Stomach (tissue), 9 donors: ENCODE results near the gene SMAP2. TPM values are rescaled to one million over a fixed set of nuclear protein-coding genes. Genes with fewer than 3 reads are reported as not detected.

Experiments used
- DNase-seq, 2 donors: peaks; one replicate each; pipeline versions ENCODE4 v3.0.0 to v3.0.0-alpha.2; 2013 to 2019
- H3K27ac ChIP-seq, 5 donors: fragments of 200-600 bp in 4 of 5; sonication (generic) in 4 of 5; one replicate each; pipeline ENCODE4 v1.5.1; 2013 to 2019; ENCODE audit warnings: mild to moderate bottlenecking in 1 of 5, moderate library complexity in 1 of 5
- H3K27me3 ChIP-seq, 3 donors: fragments of 200-600 bp; sonication (generic); one replicate each; pipeline ENCODE4 v1.5.1; 2017 to 2019; ENCODE audit warnings: mixed run types in 1 of 3
- H3K36me3 ChIP-seq, 4 donors: fragments of 200-600 bp; sonication (generic); 1 replicate in 3 of 4; 2 replicates in 1 of 4; pipeline ENCODE4 v1.5.1; 2016 to 2019
- H3K4me1 ChIP-seq, 4 donors: fragments of 200-600 bp; sonication (generic); one replicate each; pipeline ENCODE4 v1.5.1; 2016 to 2019
- H3K4me3 ChIP-seq, 4 donors: fragments of 200-600 bp; sonication (generic) in 3 of 4; one replicate each; pipeline ENCODE4 v1.5.1; 2016 to 2019; ENCODE audit warnings: mild to moderate bottlenecking in 1 of 4
- H3K9me3 ChIP-seq, 4 donors: fragments of 200-600 bp; sonication (generic); one replicate each; pipeline ENCODE4 v1.5.1; 2016 to 2019
- EP300 ChIP-seq: sonication (generic); formaldehyde crosslinking; IDR thresholded peaks from one replicate; pipeline ENCODE4 v1.6.1; 2017; ENCODE audit warnings: antibody characterized with exemption
- POLR2A ChIP-seq, 4 donors: fragments of 450-650 bp; IDR thresholded peaks; one replicate each; pipeline ENCODE4 v1.6.1; 2016; ENCODE audit warnings: antibody characterized with exemption in 4 of 4, control low read depth in 2 of 4, mild to moderate bottlenecking in 1 of 4, moderate library complexity in 1 of 4
- POLR2AphosphoS5 ChIP-seq, 3 donors: sonication (generic); formaldehyde crosslinking; IDR thresholded peaks; one replicate each; pipeline ENCODE4 v1.6.1; 2016; ENCODE audit warnings: antibody characterized with exemption in 3 of 3
- WGBS, 5 donors: extraction: QIAGEN DNeasy Blood & Tissue Kit in 3 of 5; methylation state at CpG; one replicate each; pipeline versions ENCODE4 v1.1.5 to v1.1.7; 2013 to 2018; 5-methylcytosine and 5-hydroxymethylcytosine counted together
- intact Hi-C: fragments of 100-400 bp; cut with DNase I; formaldehyde crosslinking; loops from one replicate; pipeline ENCODE4 v1.15.1; 2023; ENCODE audit warnings: low total_unique reads
- polyA plus RNA-seq, 3 donors: library from polyadenylated mRNA; stranded (reverse); fragments of 200-250 nt; gene quantifications; one replicate each; pipeline ENCODE4 v1.2.3, GENCODE V29; 2013
- total RNA-seq, 5 donors: library from RNA; depleted of rRNA; stranded (reverse); fragments of >200 nt; gene quantifications; one replicate each; pipeline versions ENCODE4 v1.1.0 to v1.2.3, GENCODE V29; 2014 to 2016
- TF ChIP-seq, protein P1 (sequence below), 7 experiments: fragments of 450-650 bp in 4 of 7; fragments of 200-600 bp in 3 of 7; sonication (generic) in 3 of 7; IDR thresholded peaks; one replicate each; pipeline ENCODE4 v1.5.1; 2016 to 2019; ENCODE audit warnings: antibody characterized with exemption in 7 of 7, control low read depth in 2 of 7, mild to moderate bottlenecking in 1 of 7
- donor health status: healthy with polysubstance abuse.
- donor health status: Bipolar disorder and iron deficiency.
- donor health status: healthy.

Gene SMAP2
- total and polyA plus RNA-seq, 8 donors, result 21.6 to 58.0 (median 31.8) TPM

GRCh38 chr1:40462956-40463590 is 89.5 kb downstream of the SMAP2 start:
- no peak for DNase-seq
- intact Hi-C loops, result no loop called here
- Histone ChIP-seq H3K4me3 (no peak overlapping the region), H3K27me3 (no peaks in the 10 kb centered on the region), H3K27ac (no peak overlapping the region), H3K4me1 (no peaks in the 10 kb centered on the region), H3K36me3 (peaks cover 16 to 65% (median 44%) of the 10 kb centered on the region in 4 donors), H3K9me3 (peaks cover 48 to 100% (median 98%) of the 10 kb centered on the region in 4 donors)
- TF ChIP-seq, protein P1, sequence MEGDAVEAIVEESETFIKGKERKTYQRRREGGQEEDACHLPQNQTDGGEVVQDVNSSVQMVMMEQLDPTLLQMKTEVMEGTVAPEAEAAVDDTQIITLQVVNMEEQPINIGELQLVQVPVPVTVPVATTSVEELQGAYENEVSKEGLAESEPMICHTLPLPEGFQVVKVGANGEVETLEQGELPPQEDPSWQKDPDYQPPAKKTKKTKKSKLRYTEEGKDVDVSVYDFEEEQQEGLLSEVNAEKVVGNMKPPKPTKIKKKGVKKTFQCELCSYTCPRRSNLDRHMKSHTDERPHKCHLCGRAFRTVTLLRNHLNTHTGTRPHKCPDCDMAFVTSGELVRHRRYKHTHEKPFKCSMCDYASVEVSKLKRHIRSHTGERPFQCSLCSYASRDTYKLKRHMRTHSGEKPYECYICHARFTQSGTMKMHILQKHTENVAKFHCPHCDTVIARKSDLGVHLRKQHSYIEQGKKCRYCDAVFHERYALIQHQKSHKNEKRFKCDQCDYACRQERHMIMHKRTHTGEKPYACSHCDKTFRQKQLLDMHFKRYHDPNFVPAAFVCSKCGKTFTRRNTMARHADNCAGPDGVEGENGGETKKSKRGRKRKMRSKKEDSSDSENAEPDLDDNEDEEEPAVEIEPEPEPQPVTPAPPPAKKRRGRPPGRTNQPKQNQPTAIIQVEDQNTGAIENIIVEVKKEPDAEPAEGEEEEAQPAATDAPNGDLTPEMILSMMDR (IDR thresholded peaks at IDR 0.05), result no peak
- TF ChIP-seq POLR2A (IDR thresholded peaks at IDR 0.05) (no peak), POLR2AphosphoS5 (IDR thresholded peaks at IDR 0.05) (no peak), EP300 (no peak)
- 94 to 100% (median 96%) methylated on average over 3 of the region's 3 CpGs for WGBS, 5 donors

- TF ChIP-seq, protein P1 (IDR thresholded peaks at IDR 0.05), result no peak
- no peak for TF ChIP-seq POLR2AphosphoS5 (IDR thresholded peaks at IDR 0.05)
- TF ChIP-seq EP300, result no peak
- TF ChIP-seq POLR2A (IDR thresholded peaks at IDR 0.05), result no peak
- intact Hi-C loops, result no loop called here
- H3K27me3 ChIP-seq, result no peaks in the 10 kb centered on the region
- no peak overlapping the region for H3K27ac ChIP-seq
- peaks cover 22 to 94% (median 85%) of the 10 kb centered on the region in 4 donors for H3K9me3 ChIP-seq
- WGBS, 5 donors, result 95 to 100% (median 98%) methylated on average over 2 of the region's 2 CpGs
- peaks cover 0 to 11% (median 0%) of the 10 kb centered on the region in 4 donors for H3K36me3 ChIP-seq
- no peak overlapping the region for H3K4me3 ChIP-seq
- H3K4me1 ChIP-seq, result no peaks in the 10 kb centered on the region
- no peak for DNase-seq
Measured at GRCh38 chr1:40469327-40469726, 95.8 kb downstream of the SMAP2 start.

Other genes starting within 250 kb of the SMAP2 start
- gene RLF, start 212.3 kb upstream of the SMAP2 start, total RNA-seq, result 10 to 100 TPM; 12.3 to 38.7 (median 20.1) TPM
- 1 to 10 TPM; 3.1 to 4.1 (median 3.8) TPM for gene RLF, start 212.3 kb upstream of the SMAP2 start, polyA plus RNA-seq
- gene TMCO2, start 125.8 kb upstream of the SMAP2 start, total RNA-seq, result not detected
- not detected for gene TMCO2, start 125.8 kb upstream of the SMAP2 start, polyA plus RNA-seq
- 10 to 100 TPM in 4 of 5 donors, 1 to 10 TPM in 1; 7.8 to 67.7 (median 23.2) TPM for gene ZMPSTE24, start 115.5 kb upstream of the SMAP2 start, total RNA-seq
- gene ZMPSTE24, start 115.5 kb upstream of the SMAP2 start, polyA plus RNA-seq, result 10 to 100 TPM in 2 of 3 donors, 1 to 10 TPM in 1; 9.6 to 14.3 (median 14.1) TPM
- 10 to 100 TPM in 4 of 5 donors, 1 to 10 TPM in 1; 7.2 to 79.0 (median 30.3) TPM for gene COL9A2, start 56.4 kb upstream of the SMAP2 start, total RNA-seq
- gene COL9A2, start 56.4 kb upstream of the SMAP2 start, polyA plus RNA-seq, result 10 to 100 TPM in 1 of 3 donors, 1 to 10 TPM in 2; 5.7 to 19.1 (median 7.5) TPM
- 1 to 10 TPM in 1 of 5 donors, under 1 TPM in 1, not detected in 3; 0.45 to 2.0 TPM for gene ZFP69B, start 76.7 kb downstream of the SMAP2 start, total RNA-seq
- under 1 TPM; 0.35 to 0.92 (median 0.81) TPM for gene ZFP69B, start 76.7 kb downstream of the SMAP2 start, polyA plus RNA-seq
- gene ZFP69, start 103.6 kb downstream of the SMAP2 start, total RNA-seq, result 10 to 100 TPM in 1 of 5 donors, 1 to 10 TPM in 4; 1.3 to 34.4 (median 3.1) TPM
- gene ZFP69, start 103.6 kb downstream of the SMAP2 start, polyA plus RNA-seq, result 1 to 10 TPM; 1.2 to 2.6 (median 2.3) TPM
- 1 to 10 TPM in 4 of 5 donors, under 1 TPM in 1; 0.45 to 9.0 (median 6.1) TPM for gene EXO5, start 135.0 kb downstream of the SMAP2 start, total RNA-seq
- 1 to 10 TPM; 2.7 to 6.1 (median 3.6) TPM for gene EXO5, start 135.0 kb downstream of the SMAP2 start, polyA plus RNA-seq
- 10 to 100 TPM in 1 of 5 donors, 1 to 10 TPM in 3, not detected in 1; 3.9 to 15.6 (median 7.7) TPM for gene ZNF684, start 157.9 kb downstream of the SMAP2 start, total RNA-seq
- 1 to 10 TPM; 2.2 to 2.7 (median 2.5) TPM for gene ZNF684, start 157.9 kb downstream of the SMAP2 start, polyA plus RNA-seq